GM12878 (cell line): ENCODE data around the gene TMEM52B.

Experiments
- CHD1 ChIP-seq: IDR thresholded peaks from 2 replicates; pipeline ENCODE4 v1.6.1; 2012; ENCODE audit warnings: low read depth, low read length, improper control_type of control experiment
- ESRRA ChIP-seq: IDR thresholded peaks from 2 replicates; pipeline ENCODE4 v1.6.1; 2012; ENCODE audit warnings: mild to moderate bottlenecking, low read length, improper control_type of control experiment
- PBX3 ChIP-seq: IDR thresholded peaks from 2 replicates; pipeline ENCODE4 v1.6.1; 2011; ENCODE audit warnings: mild to moderate bottlenecking, low read depth, low read length, moderate library complexity; ENCODE audit not compliant: insufficient replicate concordance
- TCF12 ChIP-seq: IDR thresholded peaks from 2 replicates; pipeline ENCODE4 v1.6.1; 2011; ENCODE audit warnings: low read depth, mild to moderate bottlenecking, low read length
- TF ChIP-seq, protein P1 (sequence below), 3 experiments: IDR thresholded peaks in 2 of 3; conservative IDR thresholded peaks in 1 of 3; 2 replicates each; pipeline ENCODE4 v1.5.1; 2011; ENCODE audit warnings: low read depth in 3 of 3, low read length in 3 of 3, mild to moderate bottlenecking in 3 of 3, control low read depth in 2 of 3, moderate library complexity in 2 of 3, inconsistent platforms in 1 of 3, mixed read lengths in 1 of 3; ENCODE audit not compliant: control insufficient read depth in 2 of 3, insufficient read depth in 1 of 3; ENCODE audit errors: extremely low read depth in 1 of 3
- TF ChIP-seq, protein P2 (sequence below): IDR thresholded peaks from 2 replicates; pipeline ENCODE4 v1.6.1; 2011; ENCODE audit warnings: low read depth, low read length, improper control_type of control experiment, borderline replicate concordance

GRCh38 chr12:10235761-10236631 is 57.2 kb downstream of the TMEM52B start:
- TF ChIP-seq PBX3 (no peak), ESRRA (no peak), TCF12 (no peak), CHD1 (no peak)
- TF ChIP-seq, protein P1, sequence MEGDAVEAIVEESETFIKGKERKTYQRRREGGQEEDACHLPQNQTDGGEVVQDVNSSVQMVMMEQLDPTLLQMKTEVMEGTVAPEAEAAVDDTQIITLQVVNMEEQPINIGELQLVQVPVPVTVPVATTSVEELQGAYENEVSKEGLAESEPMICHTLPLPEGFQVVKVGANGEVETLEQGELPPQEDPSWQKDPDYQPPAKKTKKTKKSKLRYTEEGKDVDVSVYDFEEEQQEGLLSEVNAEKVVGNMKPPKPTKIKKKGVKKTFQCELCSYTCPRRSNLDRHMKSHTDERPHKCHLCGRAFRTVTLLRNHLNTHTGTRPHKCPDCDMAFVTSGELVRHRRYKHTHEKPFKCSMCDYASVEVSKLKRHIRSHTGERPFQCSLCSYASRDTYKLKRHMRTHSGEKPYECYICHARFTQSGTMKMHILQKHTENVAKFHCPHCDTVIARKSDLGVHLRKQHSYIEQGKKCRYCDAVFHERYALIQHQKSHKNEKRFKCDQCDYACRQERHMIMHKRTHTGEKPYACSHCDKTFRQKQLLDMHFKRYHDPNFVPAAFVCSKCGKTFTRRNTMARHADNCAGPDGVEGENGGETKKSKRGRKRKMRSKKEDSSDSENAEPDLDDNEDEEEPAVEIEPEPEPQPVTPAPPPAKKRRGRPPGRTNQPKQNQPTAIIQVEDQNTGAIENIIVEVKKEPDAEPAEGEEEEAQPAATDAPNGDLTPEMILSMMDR (IDR thresholded peaks at IDR 0.05 in 2 of 3, conservative IDR thresholded peaks at IDR 0.05 in 1 of 3; ENCODE audit: control insufficient read depth in 2 of 3, extremely low read depth in 1 of 3, insufficient read depth in 1 of 3, low read depth in 3 of 3, low read length in 3 of 3) = peak; percentile 66 to 80 (median 70)
- TF ChIP-seq, protein P2, sequence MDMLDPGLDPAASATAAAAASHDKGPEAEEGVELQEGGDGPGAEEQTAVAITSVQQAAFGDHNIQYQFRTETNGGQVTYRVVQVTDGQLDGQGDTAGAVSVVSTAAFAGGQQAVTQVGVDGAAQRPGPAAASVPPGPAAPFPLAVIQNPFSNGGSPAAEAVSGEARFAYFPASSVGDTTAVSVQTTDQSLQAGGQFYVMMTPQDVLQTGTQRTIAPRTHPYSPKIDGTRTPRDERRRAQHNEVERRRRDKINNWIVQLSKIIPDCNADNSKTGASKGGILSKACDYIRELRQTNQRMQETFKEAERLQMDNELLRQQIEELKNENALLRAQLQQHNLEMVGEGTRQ = no peak
